Measurements from ENCODE around the gene GRK2. TPM values are rescaled to one million over a fixed set of nuclear protein-coding genes. Genes with fewer than 3 reads are reported as not detected.

GRK2 gene
- total RNA-seq, 1 donor from 2014 or later = 30.0 TPM

GRCh38 chr11:67264260-67264659 is 2.0 kb upstream of the GRK2 start:
- H3K36me3 Mint-ChIP-seq = peaks cover 5% of the 10 kb centered on the region
- peaks cover 10% of the 10 kb centered on the region for H3K4me1 ChIP-seq
- H3K4me3 Mint-ChIP-seq = peak overlapping the region; percentile 13

GRCh38 chr11:67264877-67265632 is 1.2 kb upstream of the GRK2 start:
- peak overlapping the region; percentile 89 for H3K4me3 Mint-ChIP-seq
- H3K27ac Mint-ChIP-seq = peak overlapping the region; percentile 1
- H3K4me1 Mint-ChIP-seq = peaks cover 54% of the 10 kb centered on the region

More at GRCh38 chr11:67264260-67264659, 2.0 kb upstream of the GRK2 start:
- no peaks in the 10 kb centered on the region for H3K9me3 Mint-ChIP-seq
- peaks cover 40% of the 10 kb centered on the region for H3F3A ChIP-seq (ENCODE audit: low read depth)
- H3K9ac ChIP-seq = no peak overlapping the region
- no peak overlapping the region for H3K4me3 ChIP-seq
- no peaks in the 10 kb centered on the region for H3K9me3 ChIP-seq (ENCODE audit: low read depth)
- peaks cover 12% of the 10 kb centered on the region for H3K27me3 Mint-ChIP-seq (ENCODE audit: insufficient read depth, low read depth)
- DNase-seq (ENCODE audit: low spot score) = no peak
- no peak overlapping the region for H3K4me2 ChIP-seq
- H3K79me2 ChIP-seq (ENCODE audit: low read depth) = peaks cover 27% of the 10 kb centered on the region
- H3K27ac ChIP-seq = no peak overlapping the region
- H3K4me1 Mint-ChIP-seq = peaks cover 46% of the 10 kb centered on the region
- no peaks in the 10 kb centered on the region for H3K36me3 ChIP-seq
- H4K20me1 ChIP-seq (ENCODE audit: low read depth) = peaks cover 28% of the 10 kb centered on the region
- H3K27ac Mint-ChIP-seq = no peak overlapping the region
- no peak overlapping the region for H2AFZ ChIP-seq (replicated peaks)
- TF ChIP-seq, protein P1, sequence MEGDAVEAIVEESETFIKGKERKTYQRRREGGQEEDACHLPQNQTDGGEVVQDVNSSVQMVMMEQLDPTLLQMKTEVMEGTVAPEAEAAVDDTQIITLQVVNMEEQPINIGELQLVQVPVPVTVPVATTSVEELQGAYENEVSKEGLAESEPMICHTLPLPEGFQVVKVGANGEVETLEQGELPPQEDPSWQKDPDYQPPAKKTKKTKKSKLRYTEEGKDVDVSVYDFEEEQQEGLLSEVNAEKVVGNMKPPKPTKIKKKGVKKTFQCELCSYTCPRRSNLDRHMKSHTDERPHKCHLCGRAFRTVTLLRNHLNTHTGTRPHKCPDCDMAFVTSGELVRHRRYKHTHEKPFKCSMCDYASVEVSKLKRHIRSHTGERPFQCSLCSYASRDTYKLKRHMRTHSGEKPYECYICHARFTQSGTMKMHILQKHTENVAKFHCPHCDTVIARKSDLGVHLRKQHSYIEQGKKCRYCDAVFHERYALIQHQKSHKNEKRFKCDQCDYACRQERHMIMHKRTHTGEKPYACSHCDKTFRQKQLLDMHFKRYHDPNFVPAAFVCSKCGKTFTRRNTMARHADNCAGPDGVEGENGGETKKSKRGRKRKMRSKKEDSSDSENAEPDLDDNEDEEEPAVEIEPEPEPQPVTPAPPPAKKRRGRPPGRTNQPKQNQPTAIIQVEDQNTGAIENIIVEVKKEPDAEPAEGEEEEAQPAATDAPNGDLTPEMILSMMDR (IDR thresholded peaks at IDR 0.05) = no peak
- TF ChIP-seq EZH2 (IDR thresholded peaks at IDR 0.05) (no peak), EZH2phosphoT487 (IDR thresholded peaks at IDR 0.05) (no peak)
- H3K27me3 ChIP-seq = peaks cover 27% of the 10 kb centered on the region

DNA sequence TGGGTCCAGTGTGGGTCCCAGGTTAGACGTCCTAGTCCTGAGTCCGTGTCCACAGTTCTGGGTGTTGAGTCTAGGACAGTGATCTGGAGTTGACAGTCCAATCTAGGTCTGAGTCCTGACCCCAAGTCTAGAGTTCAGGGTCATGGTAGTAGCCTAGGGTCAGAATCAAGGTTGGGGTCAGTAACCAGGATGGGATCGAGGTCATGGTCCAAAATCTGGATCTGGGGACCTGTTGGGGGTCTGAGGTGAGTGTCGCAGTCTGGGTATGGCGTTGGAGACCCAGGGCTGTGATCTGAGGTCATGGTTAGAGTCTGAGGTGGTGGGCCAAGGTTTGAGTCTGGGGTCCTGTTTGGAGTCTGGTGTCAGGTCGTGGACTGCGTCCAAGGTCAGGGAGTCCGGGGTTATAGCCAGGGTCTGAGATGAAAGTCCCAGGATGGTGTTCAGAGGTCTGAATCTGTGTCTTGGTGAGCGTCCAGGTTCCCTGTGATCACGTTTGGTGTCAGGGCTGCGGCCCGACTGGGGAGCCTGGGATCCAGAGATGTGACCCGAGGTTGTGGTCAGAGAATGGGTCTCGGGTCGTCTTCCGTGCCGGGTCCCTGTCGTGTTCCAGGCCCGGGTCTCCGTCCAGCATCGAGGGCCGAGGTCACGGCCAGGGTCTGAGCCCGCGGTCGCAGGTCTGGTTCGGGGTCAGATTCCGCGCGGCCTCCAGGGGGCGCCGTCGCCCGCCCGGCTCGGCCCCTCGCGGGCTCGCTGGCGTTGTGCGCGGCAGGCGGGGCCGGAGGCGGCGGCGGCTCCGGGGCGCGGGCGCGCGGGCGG is 432 bp upstream of the GRK2 start:
- Mint-ChIP-seq H3K36me3 (peaks cover 2% of the 10 kb centered on the region), H3K4me1 (peaks cover 58% of the 10 kb centered on the region), H3K27ac (peak overlapping the region; percentile 87), H3K9me3 (no peaks in the 10 kb centered on the region), H3K4me3 (peak overlapping the region; percentile 89), H3K27me3 (ENCODE audit: insufficient read depth, low read depth) (peaks cover 12% of the 10 kb centered on the region)
- no peak overlapping the region for H3K4me2 ChIP-seq
- no peaks in the 10 kb centered on the region for H3K9me3 ChIP-seq (ENCODE audit: low read depth)
- TF ChIP-seq EZH2phosphoT487 (IDR thresholded peaks at IDR 0.05) (no peak), EZH2 (IDR thresholded peaks at IDR 0.05) (no peak)
- TF ChIP-seq, protein P1 (IDR thresholded peaks at IDR 0.05) = peak; percentile 65
- peaks cover 38% of the 10 kb centered on the region for H3K79me2 ChIP-seq (ENCODE audit: low read depth)
- H3F3A ChIP-seq (ENCODE audit: low read depth) = peaks cover 47% of the 10 kb centered on the region
- no peak overlapping the region for H2AFZ ChIP-seq (replicated peaks)
- H3K27me3 ChIP-seq = peaks cover 27% of the 10 kb centered on the region
- H3K4me1 ChIP-seq = peaks cover 26% of the 10 kb centered on the region
- H3K27ac ChIP-seq = no peak overlapping the region
- no peak overlapping the region for H3K4me3 ChIP-seq
- peaks cover 44% of the 10 kb centered on the region for H4K20me1 ChIP-seq (ENCODE audit: low read depth)
- DNase-seq (ENCODE audit: low spot score) = peak; percentile 89
- H3K9ac ChIP-seq = no peak overlapping the region
- no peaks in the 10 kb centered on the region for H3K36me3 ChIP-seq

More at GRCh38 chr11:67264877-67265632, 1.2 kb upstream of the GRK2 start:
- Mint-ChIP-seq H3K36me3 (peaks cover 2% of the 10 kb centered on the region), H3K9me3 (no peaks in the 10 kb centered on the region), H3K27me3 (ENCODE audit: insufficient read depth, low read depth) (peaks cover 12% of the 10 kb centered on the region)
- no peaks in the 10 kb centered on the region for H3K9me3 ChIP-seq (ENCODE audit: low read depth)
- H3K4me2 ChIP-seq = no peak overlapping the region
- H3K27me3 ChIP-seq = peaks cover 27% of the 10 kb centered on the region
- H3K4me1 ChIP-seq = peaks cover 18% of the 10 kb centered on the region
- no peak overlapping the region for H3K4me3 ChIP-seq
- no peak overlapping the region for H2AFZ ChIP-seq (replicated peaks)
- TF ChIP-seq, protein P1 (IDR thresholded peaks at IDR 0.05) = no peak
- TF ChIP-seq EZH2 (IDR thresholded peaks at IDR 0.05) = no peak
- TF ChIP-seq EZH2phosphoT487 (IDR thresholded peaks at IDR 0.05) = no peak
- no peak overlapping the region for H3K9ac ChIP-seq
- H3K36me3 ChIP-seq = no peaks in the 10 kb centered on the region
- DNase-seq (ENCODE audit: low spot score) = no peak
- H3F3A ChIP-seq (ENCODE audit: low read depth) = peaks cover 43% of the 10 kb centered on the region
- peaks cover 35% of the 10 kb centered on the region for H3K79me2 ChIP-seq (ENCODE audit: low read depth)
- no peak overlapping the region for H3K27ac ChIP-seq
- peaks cover 36% of the 10 kb centered on the region for H4K20me1 ChIP-seq (ENCODE audit: low read depth)

All from neural progenitor cell (in vitro differentiated cells).